GM12892 (cell line): Measurements from ENCODE around the gene FBXL13.
"Not testable (repeated sequence)": the region's sequence is repeated elsewhere in the genome, so short reads cannot be mapped to it uniquely, and the experiment has no call there.

Source experiments
- POLR2A ChIP-seq: IDR thresholded peaks from 2 replicates; pipeline ENCODE4 v1.6.1; 2011; ENCODE audit warnings: low read depth, low read length, control low read depth
- POLR2AphosphoS5 ChIP-seq: IDR thresholded peaks from 2 replicates; pipeline ENCODE4 v1.6.1; 2011; ENCODE audit warnings: low read depth, low read length, control low read depth

GRCh38 chr7:103106703-103107070 lies 32.1 kb upstream of the FBXL13 start:
- TF ChIP-seq POLR2A, POLR2AphosphoS5: not testable (repeated sequence)
